Measurements from ENCODE around the gene ANTXR2.
"Not testable (repeated sequence)": the region's sequence is repeated elsewhere in the genome, so short reads cannot be mapped to it uniquely, and the experiment has no call there.

The ANTXR2 gene

GRCh38 chr4:79905212-79905611 lies 167.8 kb downstream of the ANTXR2 start:
- no peak for DNase-seq

GRCh38 chr4:79904331-79904730 lies 168.7 kb downstream of the ANTXR2 start:
- no peak for DNase-seq

- DNase-seq = no peak
Measured at GRCh38 chr4:79900182-79900581, 172.8 kb downstream of the ANTXR2 start.

GRCh38 chr4:79899481-79899880 lies 173.5 kb downstream of the ANTXR2 start:
- DNase-seq = no peak

GRCh38 chr4:79898055-79898454 lies 175.0 kb downstream of the ANTXR2 start:
- no peak for DNase-seq

GRCh38 chr4:79897174-79897573 lies 175.9 kb downstream of the ANTXR2 start:
- DNase-seq = no peak

GRCh38 chr4:79893456-79893855 lies 179.6 kb downstream of the ANTXR2 start:
- DNase-seq = no peak

- DNase-seq = not testable (repeated sequence)
Measured at GRCh38 chr4:79889026-79889425, 184.0 kb downstream of the ANTXR2 start.

GRCh38 chr4:79886557-79886956 lies 186.5 kb downstream of the ANTXR2 start:
- no peak for DNase-seq

GRCh38 chr4:79886021-79886420 lies 187.0 kb downstream of the ANTXR2 start:
- DNase-seq = no peak

- DNase-seq = no peak
Measured at GRCh38 chr4:79883290-79883689, 189.7 kb downstream of the ANTXR2 start.

- no peak for DNase-seq
Measured at GRCh38 chr4:79882806-79883205, 190.2 kb downstream of the ANTXR2 start.

GRCh38 chr4:79881407-79881806 lies 191.6 kb downstream of the ANTXR2 start:
- DNase-seq = no peak

GRCh38 chr4:79877511-79877910 lies 195.5 kb downstream of the ANTXR2 start:
- DNase-seq = no peak

GRCh38 chr4:79875344-79875899 lies 197.6 kb downstream of the ANTXR2 start:
- no peak for DNase-seq

GRCh38 chr4:79874197-79874596 lies 198.8 kb downstream of the ANTXR2 start:
- DNase-seq = no peak

GRCh38 chr4:79872738-79873137 lies 200.3 kb downstream of the ANTXR2 start:
- DNase-seq = no peak

GRCh38 chr4:79871961-79872360 lies 201.1 kb downstream of the ANTXR2 start:
- DNase-seq = no peak

- DNase-seq = no peak
Measured at GRCh38 chr4:79869597-79870237, 203.3 kb downstream of the ANTXR2 start.

GRCh38 chr4:79865201-79865597 lies 207.8 kb downstream of the ANTXR2 start:
- DNase-seq = no peak

GRCh38 chr4:79864500-79865200 lies 208.4 kb downstream of the ANTXR2 start:
- DNase-seq = no peak

- DNase-seq = no peak
Measured at GRCh38 chr4:79863333-79863732, 209.7 kb downstream of the ANTXR2 start.

- no peak for DNase-seq
Measured at GRCh38 chr4:79862821-79863220, 210.2 kb downstream of the ANTXR2 start.

- no peak for DNase-seq
Measured at GRCh38 chr4:79857811-79858210, 215.2 kb downstream of the ANTXR2 start.

Data from AML-193 (cell line).